Measurements from ENCODE around the gene DOK3.

The DOK3 gene

GRCh38 chr5:177513500-177513899, 3.9 kb upstream of the DOK3 start:
- DNase-seq (no peak), ATAC-seq (ENCODE audit: insufficient read depth, low read depth) (no peak)
- Histone ChIP-seq H3K4me1 (ENCODE audit: insufficient read depth, low read length) (peaks cover 27% of the 10 kb centered on the region), H3K4me2 (ENCODE audit: insufficient read depth, low read length) (no peak overlapping the region), H4K20me1 (ENCODE audit: insufficient read depth, low read length) (peaks cover 28% of the 10 kb centered on the region), H2AFZ (ENCODE audit: low read depth, low read length) (no peak overlapping the region), H3K9me3 (ENCODE audit: insufficient read depth, low read length, severe bottlenecking) (no peaks in the 10 kb centered on the region), H3K4me3 (ENCODE audit: low read depth in 1 of 2, low read length in 2 of 2) (no peak overlapping the region), H3K79me2 (ENCODE audit: insufficient read depth, low read length) (peaks cover 30% of the 10 kb centered on the region), H3K27ac (ENCODE audit: low read length) (no peak overlapping the region), H3K9ac (ENCODE audit: low read depth, low read length) (no peak overlapping the region), H3K36me3 (ENCODE audit: insufficient read depth, low read length) (peaks cover 64% of the 10 kb centered on the region), H3K27me3 (ENCODE audit: insufficient read depth, low read length, poor library complexity) (no peaks in the 10 kb centered on the region)
- TF ChIP-seq CTCF (IDR thresholded peaks at IDR 0.05; ENCODE audit: borderline replicate concordance, extremely low read depth, low read length, poor library complexity, severe bottlenecking): no peak
- TF ChIP-seq EZH2 (IDR thresholded peaks at IDR 0.05; ENCODE audit: borderline replicate concordance, low read depth, low read length, severe bottlenecking): no peak

GRCh38 chr5:177512736-177513380, 3.2 kb upstream of the DOK3 start:
- H3K4me3 ChIP-seq (ENCODE audit: low read depth in 1 of 2, low read length in 2 of 2): no peak overlapping the region
- H4K20me1 ChIP-seq (ENCODE audit: insufficient read depth, low read length): peaks cover 28% of the 10 kb centered on the region
- TF ChIP-seq CTCF (IDR thresholded peaks at IDR 0.05; ENCODE audit: borderline replicate concordance, extremely low read depth, low read length, poor library complexity, severe bottlenecking) (no peak), EZH2 (IDR thresholded peaks at IDR 0.05; ENCODE audit: borderline replicate concordance, low read depth, low read length, severe bottlenecking) (no peak)
- H3K36me3 ChIP-seq (ENCODE audit: insufficient read depth, low read length): peaks cover 64% of the 10 kb centered on the region
- H3K9me3 ChIP-seq (ENCODE audit: insufficient read depth, low read length, severe bottlenecking): no peaks in the 10 kb centered on the region
- peaks cover 30% of the 10 kb centered on the region for H3K79me2 ChIP-seq (ENCODE audit: insufficient read depth, low read length)
- DNase-seq (no peak), ATAC-seq (ENCODE audit: insufficient read depth, low read depth) (no peak)
- H3K4me1 ChIP-seq (ENCODE audit: insufficient read depth, low read length): peaks cover 27% of the 10 kb centered on the region
- no peak overlapping the region for H2AFZ ChIP-seq (ENCODE audit: low read depth, low read length)
- no peaks in the 10 kb centered on the region for H3K27me3 ChIP-seq (ENCODE audit: insufficient read depth, low read length, poor library complexity)
- H3K4me2 ChIP-seq (ENCODE audit: insufficient read depth, low read length): no peak overlapping the region
- H3K27ac ChIP-seq (ENCODE audit: low read length): no peak overlapping the region
- no peak overlapping the region for H3K9ac ChIP-seq (ENCODE audit: low read depth, low read length)

GRCh38 chr5:177511796-177512675, 2.4 kb upstream of the DOK3 start:
- TF ChIP-seq CTCF (IDR thresholded peaks at IDR 0.05; ENCODE audit: borderline replicate concordance, extremely low read depth, low read length, poor library complexity, severe bottlenecking): no peak
- no peak for TF ChIP-seq EZH2 (IDR thresholded peaks at IDR 0.05; ENCODE audit: borderline replicate concordance, low read depth, low read length, severe bottlenecking)
- peaks cover 30% of the 10 kb centered on the region for H3K79me2 ChIP-seq (ENCODE audit: insufficient read depth, low read length)
- H2AFZ ChIP-seq (ENCODE audit: low read depth, low read length): no peak overlapping the region
- ATAC-seq (ENCODE audit: insufficient read depth, low read depth): no peak
- peaks cover 64% of the 10 kb centered on the region for H3K36me3 ChIP-seq (ENCODE audit: insufficient read depth, low read length)
- H4K20me1 ChIP-seq (ENCODE audit: insufficient read depth, low read length): peaks cover 28% of the 10 kb centered on the region
- peaks cover 24% of the 10 kb centered on the region for H3K4me1 ChIP-seq (ENCODE audit: insufficient read depth, low read length)
- no peak overlapping the region for H3K4me3 ChIP-seq (ENCODE audit: low read depth in 1 of 2, low read length in 2 of 2)
- H3K9ac ChIP-seq (ENCODE audit: low read depth, low read length): no peak overlapping the region
- no peak overlapping the region for H3K27ac ChIP-seq (ENCODE audit: low read length)
- H3K4me2 ChIP-seq (ENCODE audit: insufficient read depth, low read length): no peak overlapping the region
- H3K27me3 ChIP-seq (ENCODE audit: insufficient read depth, low read length, poor library complexity): no peaks in the 10 kb centered on the region
- no peaks in the 10 kb centered on the region for H3K9me3 ChIP-seq (ENCODE audit: insufficient read depth, low read length, severe bottlenecking)
- no peak for DNase-seq

Measured in DND-41 (cell line).